ENCODE measurements around the gene MCRIP1. TPM values are rescaled to one million over a fixed set of nuclear protein-coding genes. Genes with fewer than 3 reads are reported as not detected.

Gene MCRIP1
- total and polyA plus RNA-seq, 7 experiments from 2014 or later = 41.1 to 65.3 (median 53.1) TPM

DNA sequence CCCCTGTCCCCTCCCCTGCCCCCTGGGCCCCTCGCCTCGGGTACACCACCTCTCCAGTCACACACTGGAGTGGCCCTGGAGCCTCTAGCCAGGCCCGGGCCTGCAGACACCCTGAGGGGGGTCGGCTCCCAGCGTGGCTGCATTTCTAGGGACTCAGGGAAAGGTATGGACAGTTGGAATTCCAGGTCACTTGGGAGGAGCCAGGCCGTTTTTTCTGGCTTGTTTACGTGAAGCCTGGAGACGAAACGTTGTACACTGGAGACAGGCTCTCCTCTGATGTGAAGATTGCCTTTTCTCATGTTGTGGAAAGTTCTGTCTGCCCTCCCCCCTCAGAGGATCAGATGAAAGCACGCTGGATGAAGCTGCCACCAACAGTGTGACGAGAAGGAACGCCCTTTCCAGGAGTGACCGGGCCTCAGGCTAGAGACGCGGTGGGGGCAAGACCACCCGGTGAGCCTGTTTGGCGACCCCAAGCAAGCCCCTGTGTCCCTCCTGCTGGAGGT, 5.7 kb upstream of the MCRIP1 start:
- H3K4me3 Mint-ChIP-seq = no peak overlapping the region
- H3K36me3 ChIP-seq (ENCODE audit: control insufficient read depth in 2 of 3, insufficient read depth in 3 of 3, low read length in 3 of 3) = peaks cover 0 to 12% (median 5%) of the 10 kb centered on the region in 3 experiments
- H3K4me3 ChIP-seq (ENCODE audit: low read length) = no peak overlapping the region
- peaks cover 0 to 4% (median 0%) of the 10 kb centered on the region in 5 donors for H3K36me3 Mint-ChIP-seq
- ChIA-PET CTCF (no interaction called here), POLR2A (no interaction called here)
- DNase-seq (no peak), ATAC-seq (no peak)
- no peaks in the 10 kb centered on the region for H3K27me3 ChIP-seq (ENCODE audit: control insufficient read depth in 2 of 2, insufficient read depth in 2 of 2, low read length in 2 of 2)
- H3K9me3 ChIP-seq (ENCODE audit: control insufficient read depth in 2 of 3, low read length in 3 of 3) = no peaks in the 10 kb centered on the region
- no peaks in the 10 kb centered on the region for H3K9me3 Mint-ChIP-seq
- no peak overlapping the region for H3K27ac Mint-ChIP-seq
- peaks cover 0 to 5% (median 0%) of the 10 kb centered on the region in 7 donors for H3K4me1 Mint-ChIP-seq
- H3K4me1 ChIP-seq (ENCODE audit: control insufficient read depth in 2 of 2, insufficient read depth in 2 of 2, low read length in 2 of 2) = peaks cover 1 to 3% of the 10 kb centered on the region in 2 donors
- no peak overlapping the region for H3K27ac ChIP-seq (ENCODE audit: low read depth, low read length)
- intact Hi-C loops (cut with micrococcal nuclease) = no loop called here
- no peaks in the 10 kb centered on the region for H3K27me3 Mint-ChIP-seq

DNA sequence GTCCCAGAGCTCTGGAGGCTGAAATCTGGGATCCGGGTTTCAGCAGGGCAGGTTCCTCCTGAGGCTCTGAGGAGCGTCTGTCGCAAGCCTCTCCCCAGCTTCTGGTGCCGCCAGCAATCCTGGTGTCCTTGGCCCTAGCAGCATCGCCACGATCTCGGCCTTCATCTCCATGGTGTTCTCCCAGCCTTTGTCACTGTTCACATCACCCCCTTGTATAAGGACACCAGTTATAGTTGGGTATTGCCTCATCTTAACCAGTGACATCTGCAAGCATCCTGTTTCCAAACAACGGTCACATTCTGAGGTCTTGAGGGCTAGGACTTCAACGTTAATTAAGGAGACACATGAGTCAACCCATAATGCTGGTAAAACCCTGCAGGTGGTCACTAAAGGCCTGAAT, 4.5 kb upstream of the MCRIP1 start:
- CTCF ChIA-PET = no interaction called here
- Histone ChIP-seq H3K27me3 (ENCODE audit: control insufficient read depth in 2 of 2, insufficient read depth in 2 of 2, low read length in 2 of 2) (no peaks in the 10 kb centered on the region), H3K36me3 (ENCODE audit: control insufficient read depth in 2 of 3, insufficient read depth in 3 of 3, low read length in 3 of 3) (peaks cover 0 to under 1% (median 0%) of the 10 kb centered on the region in 3 experiments), H3K4me1 (ENCODE audit: control insufficient read depth in 2 of 2, insufficient read depth in 2 of 2, low read length in 2 of 2) (peaks cover 6 to 7% of the 10 kb centered on the region in 2 donors), H3K27ac (ENCODE audit: low read depth, low read length) (no peak overlapping the region), H3K4me3 (ENCODE audit: low read length) (no peak overlapping the region), H3K9me3 (ENCODE audit: control insufficient read depth in 2 of 3, low read length in 3 of 3) (no peaks in the 10 kb centered on the region)
- ATAC-seq (peak; percentile 53), DNase-seq (no peak)
- POLR2A ChIA-PET = no interaction called here
- H3K4me1 Mint-ChIP-seq = peaks cover 0 to 5% (median under 1%) of the 10 kb centered on the region in 7 donors
- peak overlapping the region in 1 of 10 donors; percentile 63 for H3K4me3 Mint-ChIP-seq
- intact Hi-C loops (cut with micrococcal nuclease) = no loop called here
- no peaks in the 10 kb centered on the region for H3K9me3 Mint-ChIP-seq
- H3K27me3 Mint-ChIP-seq = no peaks in the 10 kb centered on the region
- H3K27ac Mint-ChIP-seq = peak overlapping the region in 1 of 9 donors; percentile 68
- no peaks in the 10 kb centered on the region for H3K36me3 Mint-ChIP-seq

DNA sequence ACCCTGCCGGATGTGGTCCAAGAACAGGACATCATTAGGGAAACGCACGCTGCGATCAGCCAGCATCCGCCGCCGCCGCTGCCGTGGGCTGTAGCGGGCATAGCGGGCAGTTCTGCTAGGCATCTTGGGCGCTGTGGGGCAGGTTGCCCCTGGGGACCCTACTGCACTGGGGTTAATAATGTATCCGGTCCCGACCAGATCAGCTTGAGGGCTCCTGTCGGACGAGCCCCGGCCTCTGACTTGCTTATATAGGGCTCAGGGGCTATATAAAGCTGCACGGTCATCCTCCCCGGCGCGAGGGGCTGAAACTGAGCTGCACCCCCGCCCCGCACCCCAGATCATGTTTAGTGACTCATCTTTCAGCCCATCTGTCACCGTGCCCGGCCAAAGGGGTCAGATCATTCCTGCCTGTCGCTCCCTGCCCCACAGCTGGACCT, 1.8 kb upstream of the MCRIP1 start, which contains the start of gene PPP1R27:
PPP1R27 (minus strand) TSS at position 220 of the 437 bp plus-strand sequence; CDS start at position 123, 97 bp downstream.
- peaks cover 8 to 22% (median 15%) of the 10 kb centered on the region in 7 donors for H3K4me1 Mint-ChIP-seq
- Histone ChIP-seq H3K36me3 (ENCODE audit: control insufficient read depth in 2 of 3, insufficient read depth in 3 of 3, low read length in 3 of 3) (no peaks in the 10 kb centered on the region), H3K4me1 (ENCODE audit: control insufficient read depth in 2 of 2, insufficient read depth in 2 of 2, low read length in 2 of 2) (peaks cover 13 to 16% of the 10 kb centered on the region in 2 donors), H3K9me3 (ENCODE audit: control insufficient read depth in 2 of 3, low read length in 3 of 3) (no peaks in the 10 kb centered on the region), H3K4me3 (ENCODE audit: low read length) (no peak within 1 kb of the TSS), H3K27ac (ENCODE audit: low read depth, low read length) (peak within 1 kb of the TSS; percentile 91), H3K27me3 (ENCODE audit: control insufficient read depth in 2 of 2, insufficient read depth in 2 of 2, low read length in 2 of 2) (no peaks in the 10 kb centered on the region)
- H3K27ac Mint-ChIP-seq = peak within 1 kb of the TSS in 8 of 9 donors; percentile 57 to 93 (median 89)
- no peaks in the 10 kb centered on the region for H3K27me3 Mint-ChIP-seq
- CTCF ChIA-PET = interaction anchor here (0.6 kb wide), 1 partner anchor 1632 kb away, joined by 3 read pairs; no protein-coding TSS in a partner anchor
- H3K36me3 Mint-ChIP-seq = no peaks in the 10 kb centered on the region
- DNase-seq (no peak), ATAC-seq (no peak)
- peaks cover 0 to 3% (median 0%) of the 10 kb centered on the region in 11 donors for H3K9me3 Mint-ChIP-seq
- H3K4me3 Mint-ChIP-seq = peak within 1 kb of the TSS; percentile 68 to 93 (median 78)
- intact Hi-C loops (cut with micrococcal nuclease) = loop anchor here (5.0 kb wide), 2 partner anchors 57 to 187 kb away; partner anchors contain the start of genes CENPX (in 2 of the 2), LRRC45 (in 2 of the 2), ALYREF (in 1 of the 2) and ANAPC11 (in 1 of the 2)
- POLR2A ChIA-PET = interaction anchor here (0.9 to 2.2 kb wide), 3 partner anchors 9 to 26 kb away, joined by 3 to 8 read pairs (median 3); partner anchors contain the start of gene P4HB

DNA sequence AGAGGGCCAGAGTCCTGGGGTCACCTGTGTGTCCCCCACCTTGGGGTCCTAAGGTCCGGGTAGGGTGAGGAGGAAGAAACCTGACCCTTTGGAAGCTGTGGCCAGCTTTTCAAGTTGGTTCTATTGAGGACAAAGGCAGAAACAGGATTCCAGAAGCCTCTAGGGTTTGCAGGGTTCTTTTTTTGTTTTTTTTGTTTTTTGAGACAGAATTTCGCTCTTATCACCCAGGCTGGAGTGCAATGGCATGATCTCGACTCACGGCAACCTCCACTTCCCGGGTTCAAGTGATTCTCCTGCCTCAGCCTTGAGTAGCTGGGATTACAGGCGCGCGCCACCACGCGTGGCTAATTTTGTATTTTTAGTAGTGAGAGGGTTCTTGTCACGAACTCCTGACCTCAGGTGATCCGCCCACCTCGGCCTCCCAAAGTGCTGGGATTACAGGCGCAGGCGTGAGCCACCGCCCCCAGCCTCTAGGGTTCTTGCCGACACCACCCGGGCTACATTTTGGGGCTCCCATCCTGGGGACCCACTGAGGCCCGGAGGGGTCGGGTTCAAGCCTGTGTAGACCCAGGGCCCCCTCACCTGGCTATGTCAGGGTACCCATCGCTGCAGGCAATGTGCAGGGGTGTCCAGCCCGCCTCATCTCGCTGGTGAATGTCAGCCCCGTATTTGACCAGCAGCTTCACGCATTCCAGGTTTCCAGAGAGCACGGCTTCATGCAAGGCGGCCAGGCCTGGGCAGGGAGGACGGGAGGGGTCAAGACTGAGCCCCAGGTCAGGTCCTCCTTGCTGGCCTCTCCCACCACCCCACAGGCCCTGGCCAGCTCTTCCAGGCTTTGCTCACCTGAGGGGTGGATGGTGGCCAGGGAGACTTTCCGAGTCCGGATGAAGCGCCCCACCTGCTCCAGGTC, 1.1 kb upstream of the MCRIP1 start:
- Mint-ChIP-seq H3K9me3 (peaks cover 0 to 3% (median 0%) of the 10 kb centered on the region in 11 donors), H3K4me3 (peak overlapping the region; percentile 68 to 93 (median 78)), H3K27ac (peak overlapping the region in 8 of 9 donors; percentile 57 to 93 (median 89)), H3K4me1 (peaks cover 8 to 23% (median 15%) of the 10 kb centered on the region in 7 donors), H3K36me3 (no peaks in the 10 kb centered on the region), H3K27me3 (no peaks in the 10 kb centered on the region)
- H3K4me1 ChIP-seq (ENCODE audit: control insufficient read depth in 2 of 2, insufficient read depth in 2 of 2, low read length in 2 of 2) = peaks cover 13 to 16% of the 10 kb centered on the region in 2 donors
- ChIA-PET POLR2A (interaction anchor here (0.9 to 2.2 kb wide), 5 partner anchors 9 to 36 kb away, joined by 3 to 8 read pairs (median 7); partner anchors contain the start of gene P4HB), CTCF (interaction anchor here (0.6 kb wide), 1 partner anchor 1631 kb away, joined by 3 read pairs; no protein-coding TSS in a partner anchor)
- DNase-seq = peak in 1 of 9 donors; percentile 9
- intact Hi-C loops (cut with micrococcal nuclease) = loop anchor here (1.0 to 5.0 kb wide), 7 partner anchors 26 to 197 kb away; partner anchors contain the start of genes CENPX (in 2 of the 2), LRRC45 (in 2 of the 2), MRPL12 (in 2 of the 2) and P4HB (in 2 of the 2)
- no peaks in the 10 kb centered on the region for H3K27me3 ChIP-seq (ENCODE audit: control insufficient read depth in 2 of 2, insufficient read depth in 2 of 2, low read length in 2 of 2)
- peak overlapping the region; percentile 82 for H3K4me3 ChIP-seq (ENCODE audit: low read length)
- ATAC-seq = no peak
- peak overlapping the region; percentile 91 for H3K27ac ChIP-seq (ENCODE audit: low read depth, low read length)
- H3K36me3 ChIP-seq (ENCODE audit: control insufficient read depth in 2 of 3, insufficient read depth in 3 of 3, low read length in 3 of 3) = no peaks in the 10 kb centered on the region
- no peaks in the 10 kb centered on the region for H3K9me3 ChIP-seq (ENCODE audit: control insufficient read depth in 2 of 3, low read length in 3 of 3)

DNA sequence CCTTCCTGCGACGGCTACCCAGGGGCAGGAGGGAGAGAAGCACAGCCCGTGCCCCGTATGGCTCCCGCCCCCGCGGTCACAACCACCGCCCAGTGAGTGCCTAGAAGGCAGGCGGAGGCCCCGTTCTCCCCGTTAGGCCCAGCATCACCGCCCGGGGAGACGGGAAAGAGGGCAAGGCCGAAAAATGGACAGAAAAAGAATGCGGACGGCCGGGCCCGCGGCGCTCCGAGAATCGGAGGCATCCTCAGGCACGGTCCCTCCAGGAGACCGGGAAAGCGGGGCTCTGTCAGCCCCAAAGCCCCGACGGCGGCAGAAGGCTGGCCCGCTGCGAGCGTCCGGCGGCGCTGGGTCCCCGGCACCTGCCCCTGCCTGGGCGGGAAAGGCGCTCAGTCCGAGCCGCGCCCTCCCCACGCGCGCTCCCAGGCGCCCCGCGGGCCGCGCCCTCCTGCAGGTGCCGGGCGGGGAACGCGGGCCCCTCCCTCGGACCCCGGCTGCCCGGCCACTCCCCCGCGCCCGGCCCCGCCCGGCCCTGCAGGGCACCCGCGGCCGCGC, 407 bp downstream of the MCRIP1 start:
- H3K9me3 ChIP-seq (ENCODE audit: control insufficient read depth in 2 of 3, low read length in 3 of 3) = no peaks in the 10 kb centered on the region
- H3K27ac ChIP-seq (ENCODE audit: low read depth, low read length) = peak overlapping the region; percentile 61
- Mint-ChIP-seq H3K4me3 (peak overlapping the region; percentile 75 to 96 (median 92)), H3K4me1 (peaks cover 11 to 29% (median 20%) of the 10 kb centered on the region in 7 donors), H3K36me3 (no peaks in the 10 kb centered on the region), H3K9me3 (peaks cover 0 to 3% (median 0%) of the 10 kb centered on the region in 11 donors), H3K27ac (peak overlapping the region; percentile 81 to 97 (median 91)), H3K27me3 (no peaks in the 10 kb centered on the region)
- no peaks in the 10 kb centered on the region for H3K36me3 ChIP-seq (ENCODE audit: control insufficient read depth in 2 of 3, insufficient read depth in 3 of 3, low read length in 3 of 3)
- H3K4me3 ChIP-seq (ENCODE audit: low read length) = peak overlapping the region; percentile 66
- POLR2A ChIA-PET = interaction anchor here (0.7 to 2.2 kb wide), 7 partner anchors 11 to 897 kb away, joined by 3 to 8 read pairs (median 5); partner anchors contain the start of gene MRPL12
- CTCF ChIA-PET = interaction anchor here (0.5 kb wide), 1 partner anchor 126 kb away, joined by 3 read pairs; no protein-coding TSS in a partner anchor
- no peaks in the 10 kb centered on the region for H3K27me3 ChIP-seq (ENCODE audit: control insufficient read depth in 2 of 2, insufficient read depth in 2 of 2, low read length in 2 of 2)
- peak; percentile 27 for ATAC-seq
- peaks cover 13 to 16% of the 10 kb centered on the region in 2 donors for H3K4me1 ChIP-seq (ENCODE audit: control insufficient read depth in 2 of 2, insufficient read depth in 2 of 2, low read length in 2 of 2)
- intact Hi-C loops (cut with micrococcal nuclease) = loop anchor here (1.0 to 5.0 kb wide), 8 partner anchors 28 to 196 kb away; partner anchors contain the start of genes CENPX (in 2 of the 2), LRRC45 (in 2 of the 2), MRPL12 (in 2 of the 2) and P4HB (in 2 of the 2)
- DNase-seq = peak; percentile 6 to 63 (median 25)

All from naive thymus-derived CD4-positive, alpha-beta T cell (primary cell).